GM19467 (cell line): ENCODE results near the gene TMEM219.
"Not testable (repeated sequence)": the region's sequence is repeated elsewhere in the genome, so short reads cannot be mapped to it uniquely, and the experiment has no call there.

Experiments
- ATAC-seq: cut with Tn5 transposase; IDR thresholded peaks from one replicate; pipeline ENCODE4 v1.9.1; 2021; ENCODE audit warnings: mild to moderate bottlenecking, moderate library complexity; ENCODE audit not compliant: unreplicated experiment

TMEM219 gene

GRCh38 chr16:30010844-30011713, 49.2 kb downstream of the TMEM219 start, which contains the start of gene DOC2A:
DOC2A (minus strand) TSS chr16:30011027; CDS start chr16:30010222, 805 bp downstream.
- no peak for ATAC-seq

GRCh38 chr16:30011714-30012504, 50.0 kb downstream of the TMEM219 start:
- ATAC-seq = no peak

GRCh38 chr16:30012598-30012997, 50.7 kb downstream of the TMEM219 start:
- not testable (repeated sequence) for ATAC-seq

DNA sequence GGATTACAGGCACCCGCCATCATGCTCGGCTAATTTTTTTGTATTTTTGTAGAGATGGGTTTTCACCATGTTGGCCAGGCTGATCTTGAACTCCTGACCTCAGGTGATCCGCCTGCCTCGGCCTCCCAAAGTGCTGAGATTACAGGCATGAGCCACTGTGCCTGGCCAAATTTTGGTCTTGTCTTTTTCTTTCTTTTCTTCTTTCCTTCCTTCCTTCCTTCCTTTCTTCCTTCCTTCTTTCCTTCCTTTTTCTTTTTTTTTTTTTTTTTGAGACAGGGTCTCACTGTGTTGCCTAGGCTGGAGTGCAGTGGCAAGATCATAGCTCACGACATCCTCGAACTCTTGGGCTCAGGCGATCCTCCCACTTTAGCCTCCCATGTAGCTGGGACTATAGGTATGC, 53.6 kb downstream of the TMEM219 start:
- not testable (repeated sequence) for ATAC-seq

GRCh38 chr16:30016555-30017276, 54.8 kb downstream of the TMEM219 start:
- ATAC-seq = no peak

- ATAC-seq = no peak
Observed at GRCh38 chr16:30017277-30017656, 55.4 kb downstream of the TMEM219 start.

- ATAC-seq = not testable (repeated sequence)
Observed at GRCh38 chr16:30017937-30018336, 56.1 kb downstream of the TMEM219 start.

DNA sequence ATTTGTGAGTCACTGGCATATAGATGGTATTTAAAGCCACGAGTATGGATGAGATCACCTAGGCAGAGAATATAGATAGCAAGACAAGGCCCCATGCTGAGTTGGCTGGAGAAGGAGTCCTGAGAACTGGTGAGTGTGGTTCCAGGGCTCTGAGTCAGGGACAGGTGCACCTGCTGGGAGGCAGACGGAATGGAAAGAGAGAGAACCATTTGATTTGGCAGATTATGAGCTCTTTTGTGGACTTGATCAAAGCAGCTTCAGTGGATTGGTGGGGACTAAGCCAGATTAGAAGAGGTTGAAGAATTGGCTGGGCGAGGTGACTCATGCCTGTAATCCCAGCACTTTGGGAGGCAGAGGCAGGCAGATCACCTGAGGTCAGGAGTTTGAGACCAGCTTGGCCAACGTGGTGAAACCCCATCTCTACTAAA, 56.9 kb downstream of the TMEM219 start:
- no peak for ATAC-seq
